Measurements from ENCODE around the gene DHRS12.

Gene DHRS12

DNA sequence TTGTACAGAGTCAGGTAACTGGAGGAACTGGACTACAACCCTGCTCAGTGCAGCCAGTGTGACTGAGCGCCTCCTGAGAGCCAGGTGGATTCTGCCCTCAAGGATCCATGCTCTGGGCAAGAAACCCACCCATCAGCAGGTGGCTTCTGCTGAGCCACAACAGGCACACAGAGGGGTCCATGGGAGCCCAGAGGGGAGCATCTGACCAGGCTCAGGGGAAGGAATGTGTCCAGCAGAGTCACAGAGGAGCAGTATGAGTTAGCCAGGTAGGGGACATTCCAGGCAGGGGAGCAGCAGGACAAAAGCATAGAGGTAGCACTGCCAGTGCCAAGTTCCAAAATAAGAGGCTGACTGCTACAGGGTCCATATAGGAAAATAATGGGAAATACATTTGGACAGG is 19.9 kb downstream of the DHRS12 start:
- Histone ChIP-seq H3K4me3 (no peak overlapping the region), H3K9me3 (ENCODE audit: low read depth, low read length) (no peaks in the 10 kb centered on the region), H3K36me3 (ENCODE audit: insufficient read depth, low read length) (no peaks in the 10 kb centered on the region), H3K9ac (ENCODE audit: insufficient read length) (no peak overlapping the region), H3K27ac (no peak overlapping the region)
- DNase-seq (ENCODE audit: low read depth, low spot score), result no peak
- TF ChIP-seq POLR2AphosphoS5 (IDR thresholded peaks at IDR 0.05; ENCODE audit: borderline replicate concordance, low read depth, low read length) (no peak), FOXP2 (optimal IDR thresholded peaks at IDR 0.05; ENCODE audit: control extremely low read depth, extremely low read length, insufficient read depth) (no peak), EZH2 (IDR thresholded peaks at IDR 0.05) (no peak)

DNA sequence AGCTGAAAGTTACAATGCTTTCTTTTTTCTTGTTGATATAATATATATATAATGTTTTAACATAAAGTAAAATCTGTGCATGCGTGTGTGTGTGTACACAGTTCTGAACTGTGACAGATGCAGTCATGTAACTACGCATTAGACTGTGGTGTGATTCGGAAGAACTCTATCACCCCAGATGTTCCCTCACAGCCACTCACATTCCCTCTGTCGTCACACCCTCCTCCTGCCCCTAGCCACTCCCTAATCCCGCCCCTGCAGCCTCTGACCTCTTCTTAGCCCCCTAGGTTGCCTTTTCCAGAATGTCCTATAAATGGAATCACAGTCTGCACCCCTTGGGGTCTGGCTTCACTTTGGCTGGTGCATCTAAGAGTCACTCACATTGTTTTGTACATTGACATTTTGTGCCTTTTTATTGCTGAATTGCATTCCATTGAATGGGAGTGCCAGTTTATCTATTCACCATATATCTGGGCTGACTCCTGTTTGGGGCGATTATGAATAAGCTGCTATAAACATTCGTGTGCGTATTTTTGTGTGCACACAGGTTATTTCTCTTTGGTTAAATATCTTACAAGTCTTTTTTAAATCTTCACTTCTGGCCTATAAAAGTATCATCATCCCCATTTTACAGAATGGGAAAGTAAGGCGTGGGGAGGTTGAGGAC is 20.4 kb downstream of the DHRS12 start:
- DNase-seq (ENCODE audit: low read depth, low spot score), result no peak
- Histone ChIP-seq H3K36me3 (ENCODE audit: insufficient read depth, low read length) (no peaks in the 10 kb centered on the region), H3K27ac (no peak overlapping the region), H3K9me3 (ENCODE audit: low read depth, low read length) (no peaks in the 10 kb centered on the region), H3K9ac (ENCODE audit: insufficient read length) (no peak overlapping the region), H3K4me3 (no peak overlapping the region)
- TF ChIP-seq FOXP2 (optimal IDR thresholded peaks at IDR 0.05; ENCODE audit: control extremely low read depth, extremely low read length, insufficient read depth) (no peak), POLR2AphosphoS5 (IDR thresholded peaks at IDR 0.05; ENCODE audit: borderline replicate concordance, low read depth, low read length) (no peak), EZH2 (IDR thresholded peaks at IDR 0.05) (no peak)

DNA sequence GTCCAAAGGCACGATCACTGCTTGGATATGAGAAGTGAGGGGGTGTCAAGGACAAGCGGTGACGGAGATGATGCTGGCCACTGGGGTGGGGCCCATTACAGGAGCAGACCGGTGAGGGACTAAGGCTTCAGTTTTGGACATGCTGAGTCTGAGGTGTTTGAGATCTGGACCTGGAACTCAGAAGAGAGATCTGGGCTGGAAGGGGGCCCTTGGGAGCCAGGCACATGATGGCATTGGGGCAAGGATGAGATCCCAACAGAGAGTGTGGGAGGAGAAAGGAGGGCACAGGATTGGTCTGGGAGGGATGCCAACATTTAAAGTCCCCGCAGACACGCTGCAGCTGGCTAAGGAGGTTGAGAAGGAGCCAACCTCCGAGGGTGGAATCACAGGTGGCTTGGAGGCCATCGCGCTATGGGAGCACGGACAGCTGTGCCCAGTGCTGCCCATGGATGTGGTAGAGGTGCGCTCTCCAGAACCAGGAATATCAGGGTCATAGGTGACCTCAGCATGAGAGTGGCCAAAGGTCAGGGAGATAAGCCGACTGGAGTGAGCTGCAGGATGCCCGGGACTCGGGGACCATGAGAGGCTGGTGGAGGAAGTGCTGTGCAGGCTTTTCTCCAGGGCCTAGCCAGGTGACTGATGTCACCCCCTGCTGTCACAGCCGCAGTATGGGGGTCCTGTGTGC is 21.8 kb downstream of the DHRS12 start:
- no peak overlapping the region for H3K4me3 ChIP-seq
- H3K36me3 ChIP-seq (ENCODE audit: insufficient read depth, low read length), result no peaks in the 10 kb centered on the region
- no peak overlapping the region for H3K27ac ChIP-seq
- H3K9me3 ChIP-seq (ENCODE audit: low read depth, low read length), result no peaks in the 10 kb centered on the region
- no peak for DNase-seq (ENCODE audit: low read depth, low spot score)
- TF ChIP-seq EZH2 (IDR thresholded peaks at IDR 0.05) (no peak), FOXP2 (optimal IDR thresholded peaks at IDR 0.05; ENCODE audit: control extremely low read depth, extremely low read length, insufficient read depth) (no peak), POLR2AphosphoS5 (IDR thresholded peaks at IDR 0.05; ENCODE audit: borderline replicate concordance, low read depth, low read length) (no peak)
- H3K9ac ChIP-seq (ENCODE audit: insufficient read length), result no peak overlapping the region

DNA sequence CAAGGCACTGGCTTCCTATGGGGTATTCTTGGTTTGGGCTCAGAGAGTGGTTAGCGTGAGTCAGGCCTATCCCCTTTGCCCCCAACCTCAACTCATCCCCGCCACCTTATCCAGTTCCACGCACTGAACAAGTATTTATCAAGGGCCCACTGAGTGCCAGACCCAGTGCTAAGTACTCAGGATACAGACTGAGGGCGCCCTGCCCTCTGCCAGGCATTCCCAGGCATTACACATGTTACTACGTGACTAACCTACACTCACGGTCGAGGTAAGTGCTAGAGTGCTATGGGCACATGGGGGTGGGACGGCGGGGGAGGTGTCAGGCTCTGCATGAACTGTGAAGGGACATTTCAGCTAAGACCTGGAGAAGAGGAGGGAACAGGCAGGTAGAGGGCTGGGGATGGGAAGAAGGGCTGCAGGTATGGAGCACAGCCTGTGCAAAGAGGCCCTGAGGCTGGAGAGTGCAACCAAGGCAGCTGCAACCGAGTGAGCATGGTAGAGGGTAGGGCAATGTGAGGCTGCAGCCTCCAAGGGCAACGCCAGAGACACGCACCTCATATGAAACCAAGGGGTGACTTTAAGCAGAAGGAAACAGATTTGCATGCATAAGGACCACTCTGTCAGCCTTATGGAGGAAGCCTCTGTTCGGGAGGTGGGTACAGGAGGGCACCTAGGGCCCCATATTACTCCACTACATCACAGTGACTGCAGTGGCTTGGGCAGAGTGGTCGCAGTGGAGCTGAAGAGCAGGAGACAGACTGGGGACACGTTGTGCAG is 22.5 kb downstream of the DHRS12 start:
- no peak overlapping the region for H3K27ac ChIP-seq
- H3K4me3 ChIP-seq, result no peak overlapping the region
- DNase-seq (ENCODE audit: low read depth, low spot score), result no peak
- H3K9me3 ChIP-seq (ENCODE audit: low read depth, low read length), result no peaks in the 10 kb centered on the region
- no peak overlapping the region for H3K9ac ChIP-seq (ENCODE audit: insufficient read length)
- no peak for TF ChIP-seq FOXP2 (optimal IDR thresholded peaks at IDR 0.05; ENCODE audit: control extremely low read depth, extremely low read length, insufficient read depth)
- TF ChIP-seq EZH2 (IDR thresholded peaks at IDR 0.05), result no peak
- no peak for TF ChIP-seq POLR2AphosphoS5 (IDR thresholded peaks at IDR 0.05; ENCODE audit: borderline replicate concordance, low read depth, low read length)
- no peaks in the 10 kb centered on the region for H3K36me3 ChIP-seq (ENCODE audit: insufficient read depth, low read length)

DNA sequence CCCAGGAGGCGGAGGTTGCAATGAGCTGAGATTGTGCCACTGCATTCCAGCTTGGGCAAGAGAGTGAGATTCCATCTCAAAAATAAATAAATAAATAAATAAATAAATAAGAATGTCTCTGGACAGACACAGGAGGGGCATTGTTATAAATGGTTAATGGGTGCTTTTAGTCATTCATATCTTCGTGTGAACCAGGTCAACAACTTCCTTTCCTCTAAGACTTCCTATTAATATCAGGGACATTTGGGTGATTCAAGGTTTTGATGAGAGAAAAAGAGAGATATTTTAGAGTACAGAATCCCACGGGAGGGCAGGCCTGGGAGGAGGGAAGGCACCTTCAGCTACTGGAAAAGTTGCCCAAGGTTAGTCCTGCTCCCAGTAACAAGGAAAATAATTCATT is 23.9 kb downstream of the DHRS12 start:
- Histone ChIP-seq H3K4me3 (no peak overlapping the region), H3K27ac (no peak overlapping the region), H3K9me3 (ENCODE audit: low read depth, low read length) (no peaks in the 10 kb centered on the region), H3K9ac (ENCODE audit: insufficient read length) (no peak overlapping the region), H3K36me3 (ENCODE audit: insufficient read depth, low read length) (no peaks in the 10 kb centered on the region)
- DNase-seq (ENCODE audit: low read depth, low spot score), result no peak
- TF ChIP-seq FOXP2 (optimal IDR thresholded peaks at IDR 0.05; ENCODE audit: control extremely low read depth, extremely low read length, insufficient read depth) (no peak), EZH2 (IDR thresholded peaks at IDR 0.05) (no peak), POLR2AphosphoS5 (IDR thresholded peaks at IDR 0.05; ENCODE audit: borderline replicate concordance, low read depth, low read length) (no peak)

DNA sequence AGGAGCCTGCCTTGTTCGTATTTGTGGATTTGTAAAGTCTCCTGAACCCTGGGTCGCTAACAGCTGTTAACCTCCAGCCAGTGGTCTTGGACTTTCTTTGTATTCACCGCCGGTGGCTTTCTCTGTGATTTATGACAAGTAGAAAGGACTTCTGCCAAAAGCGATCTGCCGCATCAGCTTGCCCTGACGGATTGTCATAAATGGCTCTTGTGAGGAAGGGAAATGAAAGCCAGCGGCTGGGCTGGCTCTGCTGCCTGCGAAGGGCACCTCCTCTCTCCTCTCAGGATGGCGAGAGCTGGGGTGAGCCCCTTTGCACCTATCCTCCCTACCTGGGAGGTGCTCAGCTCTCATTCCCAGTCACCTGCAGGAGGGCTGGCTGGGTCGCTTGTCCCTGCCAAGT is 25.6 kb downstream of the DHRS12 start:
- Histone ChIP-seq H3K27ac (no peak overlapping the region), H3K9me3 (ENCODE audit: low read depth, low read length) (no peaks in the 10 kb centered on the region), H3K4me3 (no peak overlapping the region), H3K9ac (ENCODE audit: insufficient read length) (no peak overlapping the region), H3K36me3 (ENCODE audit: insufficient read depth, low read length) (no peaks in the 10 kb centered on the region)
- DNase-seq (ENCODE audit: low read depth, low spot score), result no peak
- TF ChIP-seq FOXP2 (optimal IDR thresholded peaks at IDR 0.05; ENCODE audit: control extremely low read depth, extremely low read length, insufficient read depth) (no peak), POLR2AphosphoS5 (IDR thresholded peaks at IDR 0.05; ENCODE audit: borderline replicate concordance, low read depth, low read length) (no peak), EZH2 (IDR thresholded peaks at IDR 0.05) (no peak)

DNA sequence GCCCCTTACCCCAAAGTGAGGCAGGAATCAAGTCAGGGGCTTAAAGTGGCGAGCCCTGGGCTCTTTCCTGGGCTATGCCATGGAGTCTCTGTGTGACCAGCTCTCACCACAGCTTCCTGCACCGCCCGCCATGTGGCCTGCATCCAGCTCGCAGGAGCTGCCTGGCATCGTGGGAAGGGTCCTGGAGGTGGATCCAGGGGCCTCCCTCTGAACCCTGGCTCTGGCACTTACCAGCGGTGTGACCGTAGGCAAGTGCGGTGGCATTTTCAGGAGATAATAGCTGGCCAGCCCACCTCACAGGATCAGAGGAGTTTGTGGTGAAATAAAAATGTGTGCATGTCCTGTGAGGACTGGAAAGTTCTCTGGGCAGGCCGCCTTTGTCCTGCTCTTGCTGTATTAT is 26.0 kb downstream of the DHRS12 start:
- no peak for TF ChIP-seq FOXP2 (optimal IDR thresholded peaks at IDR 0.05; ENCODE audit: control extremely low read depth, extremely low read length, insufficient read depth)

DNA sequence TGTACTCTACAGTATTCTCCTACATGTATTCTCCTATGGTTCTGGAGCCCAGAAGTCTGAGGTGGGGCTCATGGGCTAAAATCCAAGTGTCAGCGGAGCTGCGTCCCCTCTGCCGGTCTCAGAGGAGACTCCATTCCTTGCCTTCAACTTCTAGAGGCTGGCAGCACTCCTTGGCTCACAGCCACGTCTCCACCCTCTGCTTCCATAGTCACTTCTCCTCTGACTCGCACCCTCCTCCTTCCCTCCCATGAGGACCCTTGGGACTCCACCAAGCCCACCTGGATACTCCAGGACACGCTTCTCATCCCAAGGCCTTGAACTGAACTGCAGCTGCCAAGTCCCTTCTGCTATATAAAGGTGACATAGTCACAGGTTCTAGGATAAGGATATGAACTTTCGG is 27.8 kb downstream of the DHRS12 start:
- H3K36me3 ChIP-seq (ENCODE audit: insufficient read depth, low read length), result no peaks in the 10 kb centered on the region
- H3K4me3 ChIP-seq, result no peak overlapping the region
- no peak overlapping the region for H3K27ac ChIP-seq
- no peaks in the 10 kb centered on the region for H3K9me3 ChIP-seq (ENCODE audit: low read depth, low read length)
- no peak for DNase-seq (ENCODE audit: low read depth, low spot score)
- no peak for TF ChIP-seq POLR2AphosphoS5 (IDR thresholded peaks at IDR 0.05; ENCODE audit: borderline replicate concordance, low read depth, low read length)
- TF ChIP-seq FOXP2 (optimal IDR thresholded peaks at IDR 0.05; ENCODE audit: control extremely low read depth, extremely low read length, insufficient read depth), result no peak
- no peak for TF ChIP-seq EZH2 (IDR thresholded peaks at IDR 0.05)
- H3K9ac ChIP-seq (ENCODE audit: insufficient read length), result no peak overlapping the region

More for the DNA sequence above, 26.0 kb downstream of the DHRS12 start:
- Histone ChIP-seq H3K27ac (no peak overlapping the region), H3K36me3 (ENCODE audit: insufficient read depth, low read length) (no peaks in the 10 kb centered on the region), H3K9ac (ENCODE audit: insufficient read length) (no peak overlapping the region), H3K9me3 (ENCODE audit: low read depth, low read length) (no peaks in the 10 kb centered on the region), H3K4me3 (no peak overlapping the region)
- no peak for DNase-seq (ENCODE audit: low read depth, low spot score)

Measured in SK-N-MC (cell line).